Heart left ventricle (tissue), 16 donors: Measurements from ENCODE around the gene ETV6. TPM values are rescaled to one million over a fixed set of nuclear protein-coding genes. Genes with fewer than 3 reads are reported as not detected.

Experiments used
- ATAC-seq, 4 donors: fragments of 200-7000 bp; cut with Tn5 transposase; one replicate each; pipeline ENCODE4 v1.9.1; 2020 to 2022; ENCODE audit warnings: moderate library complexity in 4 of 4, mild to moderate bottlenecking in 3 of 4, moderate number of reproducible peaks in 1 of 4
- DNase-seq, 5 donors: peaks; one replicate each; pipeline ENCODE4 v3.0.0-alpha.2; 2020
- H3K27ac ChIP-seq, 12 donors: fragments of 200-600 bp; sonication (generic) in 4 of 12; one replicate each; pipeline versions ENCODE4 v1.5.0 to v1.8.0; 2016 to 2022; ENCODE audit warnings: mild to moderate bottlenecking in 2 of 12
- H3K27me3 ChIP-seq, 9 donors: fragments of 200-600 bp; sonication (generic) in 2 of 9; one replicate each; pipeline versions ENCODE4 v1.5.1 to v1.8.0; 2016 to 2022; ENCODE audit warnings: mild to moderate bottlenecking in 3 of 9
- H3K36me3 ChIP-seq, 9 donors: fragments of 200-600 bp; sonication (generic) in 2 of 9; one replicate each; pipeline versions ENCODE4 v1.5.0 to v1.8.0; 2018 to 2022; ENCODE audit warnings: mild to moderate bottlenecking in 2 of 9
- H3K4me1 ChIP-seq, 12 donors: fragments of 200-600 bp; sonication (generic) in 4 of 12; one replicate each; pipeline versions ENCODE4 v1.5.0 to v1.8.0; 2016 to 2022; ENCODE audit warnings: mild to moderate bottlenecking in 3 of 12
- H3K4me3 ChIP-seq, 12 donors: fragments of 200-600 bp; sonication (generic) in 4 of 12; one replicate each; pipeline versions ENCODE4 v1.5.0 to v1.8.0; 2017 to 2022; ENCODE audit warnings: mild to moderate bottlenecking in 9 of 12, moderate library complexity in 4 of 12
- H3K9me3 ChIP-seq, 12 donors: fragments of 200-600 bp; sonication (generic) in 4 of 12; one replicate each; pipeline versions ENCODE4 v1.5.0 to v1.8.0; 2016 to 2022; ENCODE audit warnings: mild to moderate bottlenecking in 1 of 12
- POLR2A ChIP-seq, 2 donors: fragments of 450-650 bp; IDR thresholded peaks; one replicate each; pipeline ENCODE4 v1.6.1; 2017; ENCODE audit warnings: antibody characterized with exemption in 2 of 2, mild to moderate bottlenecking in 2 of 2, moderate library complexity in 2 of 2
- WGBS, 4 donors: extraction: QIAGEN DNeasy Blood & Tissue Kit in 2 of 4; methylation state at CpG; one replicate each; pipeline versions ENCODE4 v1.1.5 to v1.1.7; 2013 to 2018; 5-methylcytosine and 5-hydroxymethylcytosine counted together
- intact Hi-C, 10 donors: fragments of 100-400 bp; cut with DNase I; formaldehyde crosslinking; loops; one replicate each; pipeline versions ENCODE4 v1.11.1 to v1.14.2; 2022
- polyA plus RNA-seq, 2 donors: library from polyadenylated mRNA; stranded (reverse); fragments of 200-250 nt; gene quantifications; one replicate each; pipeline ENCODE4 v1.2.3, GENCODE V29; 2013
- total RNA-seq, 9 donors: library from RNA; depleted of rRNA in 2 of 9; stranded (reverse); fragments of >200 nt in 2 of 9; fragmentation: NEBNext Ultra II Directional in 3 of 9; extraction: Animal tissue kit (Norgen Biotek cat#: 25700) in 3 of 9; gene quantifications; one replicate each; pipeline versions ENCODE4 v1.1.0 to v1.2.4, GENCODE V29; 2016 to 2023
- TF ChIP-seq, protein P1 (sequence below), 12 donors: fragments of 200-600 bp; sonication (generic) in 4 of 12; IDR thresholded peaks; one replicate each; pipeline versions ENCODE4 v1.5.0 to v1.8.0; 2018 to 2022; ENCODE audit warnings: antibody characterized with exemption in 12 of 12, mild to moderate bottlenecking in 5 of 12
- donor health status: ischemic (EF 13 %, LVEDD 7.1; RV severe dilation, severe dysfunction).
- donor health status: healthy with polysubstance abuse.
- donor health status: DM: no; HTN: yes; CAD: no.
- donor health status: DM: no; HTN: no; CAD: no.
- donor health status: ischemic (EF 25% LVEDD 6.9; RV normal size, moderate dysfunction).
- donor health status: ischemic (EF 25% LVEDD 5.7; RV mildly dilated, moderate dysfunction).
- donor health status: healthy.
- donor health status: DM: yes; HTN: yes; CAD: no.
- donor health status: ischemic (EF 35%, LVEDD 5.7; RV mildly dilated, moderate dysfunction).
- donor health status: nonischemic (EF 11% LVEDD 7.7; RV severe dilation, severe dysfunction).
- donor health status: DM: yes; HTN: yes; CAD: no.
- donor health status: PGD.
- donor health status: ischemic (EF 29% LVEDD 5.4; RV normal size, mild dysfunction).
- donor health status: nonischemic (EF 23%, LVEDD 6.1; RV moderate dilation, normal function).

The ETV6 gene
- total and polyA plus RNA-seq, 11 donors: 3.9 to 37.3 (median 12.4) TPM

DNA sequence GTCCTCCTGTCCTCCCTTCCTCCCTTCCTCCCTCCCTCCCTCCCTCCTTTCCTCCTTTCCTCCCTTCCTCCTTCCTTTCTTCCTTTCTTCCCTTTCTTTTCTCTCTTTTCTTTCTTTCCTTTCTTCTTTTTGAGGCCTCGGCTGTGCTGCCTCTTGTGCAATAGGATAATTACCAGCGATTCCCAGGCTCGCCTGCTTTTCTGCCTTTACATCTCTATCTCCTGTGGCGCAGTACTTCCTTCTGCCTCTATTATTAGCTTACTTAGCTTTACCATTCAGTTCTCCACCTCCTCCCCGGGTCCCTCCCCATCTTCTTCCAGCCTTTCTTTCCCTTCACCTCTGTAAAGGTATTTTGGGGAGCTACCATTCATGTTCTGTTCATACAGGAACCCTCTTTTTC is 19.9 kb downstream of the ETV6 start:
- H3K27ac ChIP-seq: peak overlapping the region in 1 of 12 donors; percentile 2
- TF ChIP-seq, protein P1, sequence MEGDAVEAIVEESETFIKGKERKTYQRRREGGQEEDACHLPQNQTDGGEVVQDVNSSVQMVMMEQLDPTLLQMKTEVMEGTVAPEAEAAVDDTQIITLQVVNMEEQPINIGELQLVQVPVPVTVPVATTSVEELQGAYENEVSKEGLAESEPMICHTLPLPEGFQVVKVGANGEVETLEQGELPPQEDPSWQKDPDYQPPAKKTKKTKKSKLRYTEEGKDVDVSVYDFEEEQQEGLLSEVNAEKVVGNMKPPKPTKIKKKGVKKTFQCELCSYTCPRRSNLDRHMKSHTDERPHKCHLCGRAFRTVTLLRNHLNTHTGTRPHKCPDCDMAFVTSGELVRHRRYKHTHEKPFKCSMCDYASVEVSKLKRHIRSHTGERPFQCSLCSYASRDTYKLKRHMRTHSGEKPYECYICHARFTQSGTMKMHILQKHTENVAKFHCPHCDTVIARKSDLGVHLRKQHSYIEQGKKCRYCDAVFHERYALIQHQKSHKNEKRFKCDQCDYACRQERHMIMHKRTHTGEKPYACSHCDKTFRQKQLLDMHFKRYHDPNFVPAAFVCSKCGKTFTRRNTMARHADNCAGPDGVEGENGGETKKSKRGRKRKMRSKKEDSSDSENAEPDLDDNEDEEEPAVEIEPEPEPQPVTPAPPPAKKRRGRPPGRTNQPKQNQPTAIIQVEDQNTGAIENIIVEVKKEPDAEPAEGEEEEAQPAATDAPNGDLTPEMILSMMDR (IDR thresholded peaks at IDR 0.05): no peak
- TF ChIP-seq POLR2A (IDR thresholded peaks at IDR 0.05): no peak
- no peak overlapping the region for H3K4me3 ChIP-seq
- no peaks in the 10 kb centered on the region for H3K27me3 ChIP-seq
- whole genome bisulfite sequencing, 4 donors: 51 to 65% (median 63%) methylated on average over 5 of the region's 5 CpGs
- intact Hi-C loops: no loop called here
- H3K4me1 ChIP-seq: peaks cover 0 to 89% (median 61%) of the 10 kb centered on the region in 12 donors
- peaks cover 0 to 7% (median 0%) of the 10 kb centered on the region in 9 donors for H3K36me3 ChIP-seq
- H3K9me3 ChIP-seq: no peaks in the 10 kb centered on the region
- no peak for ATAC-seq
- no peak for DNase-seq

GRCh38 chr12:11672256-11673191 is 23.1 kb downstream of the ETV6 start:
- peaks cover 4 to 96% (median 82%) of the 10 kb centered on the region in 12 donors for H3K4me1 ChIP-seq
- intact Hi-C loops: no loop called here
- no peaks in the 10 kb centered on the region for H3K9me3 ChIP-seq
- peak overlapping the region in 9 of 12 donors; percentile 5 to 70 (median 41) for H3K27ac ChIP-seq
- DNase-seq (no peak), ATAC-seq (peak; percentile 47 to 80 (median 55))
- peaks cover 0 to 3% (median 0%) of the 10 kb centered on the region in 9 donors for H3K36me3 ChIP-seq
- TF ChIP-seq, protein P1 (IDR thresholded peaks at IDR 0.05): no peak
- no peak for TF ChIP-seq POLR2A (IDR thresholded peaks at IDR 0.05)
- H3K4me3 ChIP-seq: no peak overlapping the region
- WGBS, 4 donors: 61 to 67% (median 65%) methylated on average over 18 of the region's 18 CpGs
- no peaks in the 10 kb centered on the region for H3K27me3 ChIP-seq

DNA sequence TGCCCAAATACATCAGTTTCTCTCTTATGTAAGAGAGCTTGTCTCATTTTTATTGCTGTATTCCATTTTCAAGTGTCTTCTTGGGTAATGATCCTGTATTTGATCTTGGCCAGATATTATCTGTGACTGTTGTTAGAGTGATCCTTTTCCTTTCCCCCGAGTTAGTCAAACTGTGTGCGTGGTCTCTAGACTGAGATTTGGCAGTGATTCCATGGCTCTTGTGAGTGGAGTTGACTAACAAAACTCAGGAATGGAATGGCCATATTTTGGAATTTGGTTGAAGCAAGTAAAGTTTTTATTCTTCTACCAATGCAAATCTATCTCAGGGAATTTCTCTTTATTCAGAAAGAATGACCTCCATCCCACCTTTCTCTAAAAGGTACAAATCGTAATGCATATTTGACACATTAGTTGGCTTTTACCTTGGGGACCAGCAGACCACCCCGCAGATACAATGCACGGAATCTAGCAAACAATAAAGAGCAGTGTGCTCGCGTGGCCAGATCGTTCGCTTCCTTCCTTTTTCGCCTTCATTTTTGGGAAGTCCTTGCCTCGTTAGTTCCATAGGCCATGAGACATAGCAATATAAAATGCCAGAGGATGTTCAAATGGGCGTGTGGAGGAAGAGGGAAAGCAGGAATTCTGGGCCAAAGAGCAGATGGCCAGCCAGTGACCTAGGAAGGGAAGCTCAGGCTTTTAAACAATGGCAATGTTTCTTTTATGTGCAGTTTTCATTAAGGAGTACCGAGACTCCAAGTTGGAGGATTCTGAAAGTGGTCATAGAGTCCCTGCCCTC is 24.4 kb downstream of the ETV6 start:
- H3K27ac ChIP-seq: peak overlapping the region in 9 of 12 donors; percentile 5 to 70 (median 41)
- WGBS, 4 donors: 58 to 62% (median 60%) methylated on average over 13 of the region's 13 CpGs
- H3K9me3 ChIP-seq: no peaks in the 10 kb centered on the region
- intact Hi-C loops: no loop called here
- peaks cover 0 to 16% (median 0%) of the 10 kb centered on the region in 9 donors for H3K36me3 ChIP-seq
- H3K4me3 ChIP-seq: no peak overlapping the region
- H3K27me3 ChIP-seq: no peaks in the 10 kb centered on the region
- peak in 3 of 4 donors; percentile 20 to 36 (median 25) for ATAC-seq
- peaks cover 4 to 97% (median 83%) of the 10 kb centered on the region in 12 donors for H3K4me1 ChIP-seq
- TF ChIP-seq, protein P1 (IDR thresholded peaks at IDR 0.05): no peak
- DNase-seq: peak in 1 of 5 donors; percentile 33
